Posterior cingulate gyrus (tissue), 11 donors: ENCODE data around the gene KCNQ1.

Experiments used
- DNase-seq, 10 donors: peaks; one replicate each; pipeline versions ENCODE4 v3.0.0 to v3.0.0-alpha.2; 2020 to 2021; ENCODE audit warnings: mixed read lengths in 3 of 10
- intact Hi-C: fragments of 100-400 bp; cut with DNase I; formaldehyde crosslinking; loops from one replicate; pipeline ENCODE4 v1.15.1; 2023

KCNQ1 gene

DNA sequence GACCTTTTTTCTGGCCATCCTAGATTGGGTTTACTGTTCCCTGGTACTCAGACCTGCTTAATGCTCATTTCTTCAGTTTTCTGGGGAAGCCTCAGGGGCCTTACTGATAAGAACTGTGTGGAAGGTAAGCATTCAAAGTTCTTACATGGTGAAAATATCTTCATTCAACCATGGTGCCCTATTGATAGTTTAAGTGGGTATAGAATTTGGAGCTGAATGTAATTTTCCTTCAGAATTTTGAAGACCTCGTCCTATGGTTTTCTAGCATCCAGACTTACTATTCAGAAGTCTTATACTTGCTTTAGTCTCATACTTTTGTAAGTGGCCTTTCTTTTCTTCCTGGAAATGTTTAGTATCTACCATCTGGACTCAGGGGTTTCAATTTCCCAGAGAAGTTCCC is 365.0 kb downstream of the KCNQ1 start:
- intact Hi-C loops = no loop called here
- no peak for DNase-seq

DNA sequence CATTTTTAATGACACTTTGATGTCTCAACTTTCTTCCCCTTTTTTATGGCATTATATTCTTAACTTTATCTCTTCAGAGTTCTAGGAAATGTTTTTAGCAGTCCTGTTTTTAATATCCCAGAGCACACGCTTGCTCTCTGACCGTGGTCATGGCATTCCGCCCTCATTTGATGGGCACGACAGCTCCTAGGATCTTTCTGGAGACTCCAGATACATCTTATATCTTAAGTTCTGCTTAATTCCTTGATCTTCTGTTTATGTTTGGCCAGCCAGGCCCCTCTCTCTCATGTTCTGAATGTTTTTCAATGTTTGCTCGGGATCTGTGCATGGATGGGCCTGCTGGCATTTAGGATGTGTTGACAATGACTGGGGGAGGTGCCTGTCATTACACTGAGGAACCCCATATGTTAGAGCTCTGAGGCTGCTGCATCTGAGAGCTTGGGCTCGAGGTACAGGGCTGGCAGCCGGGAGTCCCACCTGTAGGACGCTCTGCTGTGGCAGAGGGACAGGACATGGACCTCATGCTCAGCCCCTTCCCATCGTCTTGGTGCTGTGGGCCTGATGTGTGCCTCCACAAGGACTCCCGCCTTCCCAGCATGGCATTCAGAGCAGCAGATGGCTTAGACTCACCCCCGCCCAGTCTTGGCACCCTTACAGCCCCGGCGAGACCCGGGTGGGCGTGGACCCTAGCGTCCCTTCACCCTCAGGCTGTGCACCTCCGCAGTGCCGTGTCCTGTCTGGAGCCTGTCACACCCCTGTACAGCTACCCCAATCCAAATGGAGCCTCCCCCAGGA is 365.8 kb downstream of the KCNQ1 start:
- peak in 4 of 10 donors; percentile 9 to 62 (median 52) for DNase-seq
- intact Hi-C loops = no loop called here

DNA sequence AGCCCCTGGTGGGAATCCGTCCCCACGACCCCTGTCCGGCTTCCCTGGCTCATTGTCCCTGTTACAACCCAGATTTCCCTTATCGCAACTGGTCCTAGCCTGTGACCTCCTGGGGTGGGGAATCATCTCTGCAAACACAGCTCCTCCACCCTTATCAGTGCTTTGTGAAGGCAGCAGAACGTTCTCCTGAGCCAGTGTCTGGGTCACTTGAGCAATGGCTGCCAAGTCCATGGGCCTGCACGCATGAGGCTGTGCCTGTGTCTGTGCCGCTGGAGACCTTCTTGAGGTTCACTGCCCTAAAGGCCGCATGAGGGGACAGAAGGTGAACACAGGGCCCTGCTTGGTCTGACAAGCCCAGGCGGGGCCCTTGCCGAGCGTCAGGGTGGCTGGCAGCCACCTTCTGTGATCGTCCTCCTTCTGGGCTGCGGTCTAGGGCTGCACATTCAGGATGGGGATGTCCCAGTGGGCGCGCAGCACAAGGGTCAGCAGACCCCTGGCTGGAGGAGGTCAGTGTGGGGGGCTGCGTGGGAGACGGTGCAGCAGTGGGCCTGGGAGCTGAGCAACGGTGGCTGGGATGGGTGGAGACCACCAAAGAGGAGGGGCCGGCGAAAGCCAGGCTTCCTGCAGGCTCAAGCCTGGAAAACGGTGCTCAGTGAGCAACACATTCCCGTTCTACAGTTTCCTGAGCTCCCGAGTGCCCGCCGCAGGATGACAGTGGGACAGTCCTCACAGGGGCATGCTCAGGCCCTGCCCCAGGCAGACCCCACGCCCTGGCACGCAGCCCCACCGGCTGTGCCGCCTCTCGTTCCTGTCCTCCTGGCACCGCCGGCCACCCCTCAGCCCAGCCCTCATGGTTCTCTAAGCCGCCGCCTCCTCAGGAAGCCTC is 366.6 kb downstream of the KCNQ1 start:
- DNase-seq = peak in 4 of 10 donors; percentile 11 to 84 (median 60)
- intact Hi-C loops = no loop called here

DNA sequence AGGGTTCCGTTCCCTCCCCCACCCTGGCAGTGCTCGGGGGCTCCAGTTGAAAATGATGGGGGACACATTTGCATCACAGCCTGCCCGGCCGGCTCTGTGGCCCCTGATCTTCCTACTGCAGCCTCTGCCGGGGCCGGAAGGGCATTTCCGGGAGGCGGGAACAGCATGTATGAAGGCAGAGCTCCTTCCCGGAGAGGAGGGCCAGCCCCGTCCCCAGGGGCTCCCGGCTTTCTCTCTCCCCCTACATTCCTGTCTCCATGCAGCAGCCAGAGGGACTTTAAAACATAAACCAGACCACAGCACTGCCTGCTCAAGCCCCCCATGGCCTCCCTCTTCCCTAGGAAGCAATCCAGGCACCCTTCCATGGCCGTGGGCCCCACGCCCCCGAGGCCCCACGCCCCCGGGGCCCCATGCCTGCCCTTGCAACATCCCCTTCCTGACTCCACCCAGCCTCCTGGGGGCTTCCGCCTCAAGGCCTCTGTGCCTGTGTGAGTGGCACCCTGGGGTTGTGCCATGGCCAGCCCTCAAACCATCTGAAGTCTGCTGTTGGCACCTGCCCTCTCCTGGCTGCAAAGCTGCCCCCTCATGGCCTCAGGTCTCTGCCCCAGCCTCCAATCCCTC is 367.7 kb downstream of the KCNQ1 start:
- intact Hi-C loops = no loop called here
- peak in 3 of 10 donors; percentile 61 to 70 (median 67) for DNase-seq

DNA sequence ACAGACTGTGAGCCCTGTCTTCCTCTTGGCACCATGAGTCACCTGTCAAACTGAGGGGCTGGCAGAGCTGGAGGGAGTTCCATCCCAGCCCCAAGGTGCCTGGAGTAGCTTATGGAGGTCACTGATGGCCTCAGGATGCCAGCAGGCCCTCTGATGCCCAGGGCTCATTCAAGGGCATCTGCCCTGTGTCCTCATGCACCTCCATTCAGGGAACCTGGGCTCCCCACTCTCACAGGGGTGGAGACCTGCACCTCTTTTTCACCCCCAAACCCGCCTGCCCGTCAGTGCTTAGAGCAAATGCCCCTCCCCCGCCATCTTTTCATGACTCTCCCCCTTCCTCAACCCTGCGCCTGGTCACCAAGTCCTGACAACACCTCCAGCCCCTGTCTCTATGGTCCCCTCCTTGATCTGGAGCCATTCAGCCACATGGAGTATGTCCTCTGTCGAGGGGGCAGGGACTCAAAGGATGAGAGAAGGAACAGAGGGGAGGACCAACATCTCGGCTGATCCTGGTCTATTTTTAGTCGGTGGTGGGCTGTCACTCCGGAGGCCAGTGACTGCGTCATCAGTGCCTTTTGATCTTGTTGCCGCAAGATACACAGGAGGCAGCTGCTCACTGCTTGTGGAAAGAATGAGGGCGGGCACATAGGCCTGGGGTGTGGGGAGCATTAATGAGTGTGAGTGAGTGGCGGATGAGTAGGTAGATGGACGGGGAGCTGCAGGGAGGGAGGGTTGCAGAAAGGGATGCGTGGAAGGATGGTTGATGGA is 368.5 kb downstream of the KCNQ1 start:
- DNase-seq = peak in 3 of 10 donors; percentile 55 to 63 (median 62)
- intact Hi-C loops = no loop called here

DNA sequence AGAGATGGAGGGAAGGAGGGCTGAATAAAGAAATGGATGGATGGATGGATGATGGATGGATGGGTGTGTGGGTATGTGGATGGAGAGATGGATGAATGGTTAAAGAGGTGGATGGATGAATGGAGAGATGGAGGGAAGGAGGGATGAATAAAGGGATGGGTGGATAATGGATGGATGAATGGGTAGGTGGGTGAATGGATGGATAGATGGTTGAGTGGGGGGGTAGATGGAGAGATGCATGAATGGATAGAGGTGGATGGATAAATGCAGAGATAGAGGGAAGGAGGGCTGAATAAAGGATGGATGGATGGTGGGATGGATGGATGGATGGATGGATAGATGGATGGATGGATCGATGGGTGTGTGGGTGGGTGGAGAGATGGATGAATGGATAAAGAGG is 369.2 kb downstream of the KCNQ1 start:
- intact Hi-C loops = no loop called here
- DNase-seq = no peak

DNA sequence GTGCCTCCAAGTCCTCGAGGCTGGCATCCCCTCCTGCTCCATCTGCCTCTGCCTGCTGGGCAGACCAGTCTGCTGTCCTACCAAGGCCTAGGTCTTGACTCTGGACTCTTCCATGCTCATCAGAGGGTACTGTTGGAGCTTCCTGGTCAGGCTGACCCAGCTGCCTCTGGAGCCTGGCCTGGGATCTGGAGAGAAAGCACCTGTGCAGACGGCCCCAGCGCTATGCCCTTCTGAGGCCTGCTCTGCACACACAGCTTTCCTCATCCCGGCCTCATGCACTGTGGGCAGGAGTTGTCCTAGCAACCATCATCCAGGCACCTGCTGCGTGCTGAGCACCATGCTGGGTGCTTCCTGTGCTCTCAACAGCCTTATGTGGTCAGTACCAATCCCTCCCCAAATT is 369.9 kb downstream of the KCNQ1 start:
- peak in 3 of 10 donors; percentile 36 to 64 (median 61) for DNase-seq
- intact Hi-C loops = no loop called here

DNA sequence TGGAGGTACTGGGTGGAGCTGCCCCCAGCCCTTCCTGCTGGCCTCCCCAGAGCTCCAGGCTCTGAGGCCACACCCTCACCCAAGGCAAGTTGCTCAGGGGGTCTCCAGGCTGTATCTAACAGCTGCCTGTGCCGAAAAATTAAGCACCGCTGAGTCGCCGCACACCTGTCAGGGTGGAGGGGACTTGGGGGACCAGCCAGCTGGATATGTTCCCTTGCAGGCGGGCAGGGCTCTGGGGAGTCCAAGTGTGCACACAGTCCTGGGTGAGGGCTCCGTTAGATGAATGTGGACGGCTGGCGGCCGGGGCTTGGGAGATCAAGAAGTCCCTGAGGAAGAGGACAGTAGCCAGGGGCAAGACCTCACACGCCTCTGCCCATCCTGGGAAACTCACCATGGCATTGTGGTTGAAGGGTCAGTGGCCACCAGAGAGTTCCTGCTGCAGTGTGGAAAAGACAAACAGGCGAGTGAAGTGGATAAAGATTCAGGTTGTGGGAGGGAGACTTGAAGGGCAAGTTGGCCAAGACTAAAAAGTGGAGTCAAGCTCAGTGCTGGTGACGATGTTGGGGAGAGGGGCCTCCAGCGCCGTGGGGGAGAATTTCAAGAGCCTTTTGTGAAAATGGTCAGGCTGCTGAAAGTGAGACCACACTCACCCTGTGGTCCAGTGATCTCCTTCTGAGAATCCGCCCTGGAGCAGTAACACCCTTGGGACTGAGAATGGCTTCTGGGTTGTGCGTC is 371.1 kb downstream of the KCNQ1 start:
- intact Hi-C loops = no loop called here
- DNase-seq = peak in 3 of 10 donors; percentile 43 to 69 (median 46)

DNA sequence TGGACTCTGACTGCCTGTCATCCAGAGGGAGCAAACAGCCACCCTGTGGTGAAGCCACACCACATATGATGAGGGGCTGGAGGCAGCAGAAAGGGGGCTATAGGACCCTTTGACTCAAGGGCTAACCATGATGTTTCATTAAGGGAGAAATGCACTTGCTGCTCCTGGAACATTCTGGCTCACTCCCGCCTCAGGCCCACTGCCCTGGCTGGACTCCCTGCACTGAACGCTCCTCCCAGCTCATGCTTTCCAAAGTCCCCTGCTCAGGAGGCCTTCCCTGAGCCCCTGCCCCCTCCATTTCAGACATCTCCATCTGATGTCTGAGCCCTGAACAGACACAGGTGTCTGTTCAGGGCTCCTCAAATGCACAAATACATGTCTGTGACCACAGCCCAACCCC is 371.7 kb downstream of the KCNQ1 start:
- no peak for DNase-seq
- intact Hi-C loops = no loop called here

DNA sequence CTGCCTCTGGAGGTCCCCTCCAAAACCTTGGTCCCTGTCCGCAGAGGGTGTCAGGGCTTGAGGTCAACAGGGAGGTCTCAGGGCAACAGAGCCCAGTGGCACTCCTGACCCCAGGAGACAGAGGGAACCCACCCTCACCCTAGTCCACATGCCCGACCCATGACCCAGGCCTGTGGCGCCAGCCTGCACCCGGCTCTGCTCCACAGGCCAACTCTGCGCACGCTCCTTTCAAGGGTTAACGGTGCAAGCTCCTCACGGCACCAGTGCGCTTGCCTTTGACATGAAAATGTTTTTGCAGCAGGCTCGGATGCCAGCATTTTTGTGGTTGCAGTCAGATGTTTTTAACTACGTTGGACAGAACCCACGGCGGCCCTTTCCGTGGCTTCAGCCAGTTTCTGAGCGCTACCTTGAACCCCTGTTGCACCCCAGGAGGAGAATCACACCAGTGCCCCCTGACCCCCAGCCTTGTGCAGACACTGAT is 372.2 kb downstream of the KCNQ1 start:
- intact Hi-C loops = no loop called here
- peak in 3 of 10 donors; percentile 58 to 76 (median 63) for DNase-seq

DNA sequence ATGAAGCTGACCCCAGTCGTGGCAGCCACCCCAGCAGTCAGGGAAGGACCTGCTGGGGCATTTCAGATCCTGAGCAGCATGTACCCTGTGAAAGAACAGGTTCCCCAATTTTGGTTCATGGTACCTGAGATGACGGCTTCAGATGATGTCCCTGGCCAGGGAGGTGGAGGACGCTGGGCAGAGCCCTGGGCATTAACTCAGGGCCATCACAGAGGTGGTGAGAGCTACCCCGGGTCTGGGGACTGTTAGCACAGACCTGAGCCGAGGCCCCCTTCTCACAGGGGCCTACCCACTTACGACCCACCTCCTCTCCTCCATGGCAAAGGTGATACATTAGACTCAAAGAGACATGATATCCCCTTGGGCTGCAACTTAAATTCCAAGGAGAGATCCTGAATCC is 372.6 kb downstream of the KCNQ1 start:
- intact Hi-C loops = no loop called here
- DNase-seq = peak in 1 of 10 donors; percentile 52

DNA sequence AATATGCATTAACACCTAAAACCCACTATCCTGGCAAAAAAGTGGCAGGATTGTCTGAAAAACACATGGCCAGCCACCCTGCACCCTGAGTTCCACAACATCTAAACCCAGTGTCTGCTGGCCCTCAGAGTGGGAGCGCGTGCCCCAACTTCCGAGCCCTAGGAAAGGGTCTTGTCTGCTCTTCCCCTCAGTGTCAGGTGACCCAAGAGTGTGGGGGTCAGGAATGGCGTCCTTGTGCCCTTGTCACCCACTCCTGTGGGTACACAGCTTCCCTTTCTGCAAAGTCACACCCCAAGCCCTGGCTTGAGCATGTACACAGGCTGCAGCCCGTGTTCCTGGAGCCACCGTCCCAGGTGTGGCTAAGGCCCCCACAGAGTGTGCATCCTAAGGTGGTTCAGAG is 373.2 kb downstream of the KCNQ1 start:
- intact Hi-C loops = no loop called here
- DNase-seq = peak in 3 of 10 donors; percentile 26 to 74 (median 47)

DNA sequence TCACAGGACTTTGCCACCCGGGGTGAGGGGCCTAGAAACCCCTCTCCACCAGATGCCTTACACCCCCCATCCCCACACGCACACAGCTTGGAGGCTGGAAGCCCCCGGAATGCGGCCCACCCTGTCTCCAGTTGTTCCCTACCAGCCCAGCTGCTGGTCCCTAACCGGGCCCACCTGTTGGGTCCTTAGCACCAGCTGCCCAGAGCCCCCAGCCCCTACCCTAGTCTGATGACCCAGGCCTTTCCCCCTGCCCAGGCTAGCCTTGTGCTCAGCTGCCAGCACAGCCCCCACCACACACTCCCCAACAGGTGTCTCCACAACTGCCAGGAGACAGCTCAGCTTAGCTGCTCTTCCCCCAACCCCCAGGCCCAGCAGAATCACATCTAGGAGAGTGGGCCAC is 373.7 kb downstream of the KCNQ1 start:
- intact Hi-C loops = no loop called here

DNA sequence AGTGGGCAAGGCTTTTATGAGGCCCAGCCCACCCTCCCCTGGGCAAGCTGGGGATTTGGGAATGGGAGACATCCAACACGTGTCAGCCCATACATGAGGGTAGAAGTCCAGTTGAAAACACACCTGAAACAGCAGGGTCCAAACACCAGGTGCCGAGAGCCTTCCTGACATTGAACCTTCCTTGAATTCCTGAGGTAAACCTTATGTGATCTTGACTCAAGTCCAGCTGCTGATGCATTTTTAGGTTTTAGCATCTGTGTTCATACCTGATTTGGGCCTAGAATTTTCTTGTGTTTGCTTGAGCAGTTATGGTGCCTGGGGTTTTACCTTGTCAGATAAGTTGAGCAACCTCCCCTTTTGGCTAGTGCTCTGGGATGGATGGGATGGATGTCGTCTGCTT is 374.5 kb downstream of the KCNQ1 start:
- intact Hi-C loops = no loop called here
- DNase-seq = peak in 1 of 10 donors; percentile 3

More for the DNA sequence above, 373.7 kb downstream of the KCNQ1 start:
- DNase-seq = peak in 3 of 10 donors; percentile 27 to 61 (median 53)

DNA sequence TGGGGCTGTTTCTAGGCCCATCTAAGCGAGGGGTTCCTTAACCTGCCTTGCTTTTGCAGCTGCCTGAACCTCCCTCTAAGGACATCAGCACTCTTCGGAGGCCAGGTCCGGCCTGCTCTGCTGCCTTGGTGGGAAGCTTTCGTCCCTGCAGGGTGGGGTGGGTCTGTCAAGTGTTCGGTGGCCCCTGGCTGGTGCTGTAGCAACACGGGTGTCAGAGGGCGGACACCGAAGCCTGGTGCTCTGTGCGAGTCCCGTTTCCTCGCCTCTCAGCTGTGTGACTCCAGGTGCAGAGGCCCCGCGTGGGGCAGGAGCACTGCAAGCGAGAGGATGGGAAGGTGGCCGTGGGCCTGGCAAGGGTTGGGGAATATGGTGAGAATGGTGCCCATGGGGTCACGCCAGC is 376.2 kb downstream of the KCNQ1 start:
- DNase-seq = peak in 3 of 10 donors; percentile 30 to 63 (median 59)
- intact Hi-C loops = no loop called here

DNA sequence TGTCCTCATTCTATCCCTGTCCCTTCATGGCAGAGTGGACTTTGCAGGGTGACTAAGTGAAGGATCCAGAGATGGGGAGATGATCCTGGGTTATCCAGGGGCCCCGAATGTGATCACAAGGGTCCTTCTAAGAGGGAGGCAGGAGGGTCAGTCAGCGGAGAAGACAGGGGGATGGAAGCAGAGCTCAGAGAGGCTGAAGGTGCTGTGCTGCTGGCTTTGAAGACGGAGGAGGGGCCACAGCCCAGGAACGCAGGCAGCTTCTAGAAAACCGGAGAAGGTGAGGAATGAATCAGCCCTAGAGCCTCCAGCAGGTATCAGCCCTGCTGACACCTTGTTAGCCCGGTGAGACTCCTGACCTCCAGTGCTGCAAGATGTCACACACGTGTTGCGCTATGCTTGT is 377.1 kb downstream of the KCNQ1 start:
- DNase-seq = peak in 3 of 10 donors; percentile 37 to 72 (median 45)
- intact Hi-C loops = no loop called here

DNA sequence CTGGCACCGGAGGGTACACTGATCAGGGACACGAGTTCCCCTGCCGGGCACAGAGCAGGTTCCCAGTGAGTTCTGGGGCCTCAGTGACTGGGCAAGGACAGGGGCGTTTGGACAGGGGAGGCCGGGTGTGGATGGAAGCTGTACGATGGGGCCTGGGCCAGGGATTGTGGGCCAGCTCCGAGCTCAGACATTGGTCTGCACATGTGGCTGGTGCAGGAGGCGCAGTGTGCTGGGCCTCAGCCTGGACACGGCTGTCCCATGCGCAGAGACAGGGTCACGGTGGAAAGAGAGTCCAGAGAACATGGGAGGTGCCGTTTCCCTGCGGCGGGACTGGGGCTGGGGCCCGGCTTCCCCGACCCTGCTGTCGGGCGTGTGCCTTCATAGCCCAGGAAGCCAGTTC is 380.0 kb downstream of the KCNQ1 start:
- DNase-seq = peak in 2 of 10 donors; percentile 72 to 81
- intact Hi-C loops = no loop called here

DNA sequence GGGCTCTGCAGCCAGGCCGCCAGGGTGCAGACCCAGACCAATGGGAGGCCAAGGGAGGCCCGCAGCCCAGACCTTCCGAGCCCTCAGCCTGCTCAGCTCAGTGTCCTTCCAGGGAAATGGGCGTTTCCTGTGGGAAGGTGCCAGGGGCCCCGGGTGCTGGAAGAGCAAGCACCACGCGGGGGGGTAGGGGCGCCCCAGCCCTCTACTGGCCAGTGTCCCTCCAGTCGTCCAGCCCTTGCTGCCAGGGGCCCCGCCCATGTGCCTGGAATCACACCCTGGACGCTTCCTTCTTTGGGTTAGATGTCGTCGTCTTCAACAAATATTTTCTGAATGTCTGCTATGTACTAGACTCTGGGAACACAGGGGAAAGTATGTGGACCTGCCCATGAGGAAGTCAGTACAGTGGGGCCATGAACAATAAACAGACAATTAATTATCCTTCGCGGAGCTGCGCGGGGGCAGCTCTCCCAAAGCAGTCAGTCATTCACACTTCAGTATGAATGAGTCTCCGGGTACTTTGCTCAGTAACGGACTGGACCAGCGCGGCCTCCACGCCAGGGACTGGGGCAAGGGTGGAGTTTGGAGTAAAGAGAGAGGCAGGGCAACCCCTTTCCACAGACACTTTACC is 380.6 kb downstream of the KCNQ1 start:
- DNase-seq = peak in 2 of 10 donors; percentile 37 to 77
- intact Hi-C loops = no loop called here
